GM15510 (cell line): ENCODE data around the gene WDR3.

Source experiments
- POLR2A ChIP-seq: IDR thresholded peaks from 3 replicates; pipeline ENCODE4 v1.6.1; 2011; ENCODE audit warnings: borderline replicate concordance; ENCODE audit not compliant: insufficient read length; ENCODE audit errors: extremely low read depth

WDR3 gene

DNA sequence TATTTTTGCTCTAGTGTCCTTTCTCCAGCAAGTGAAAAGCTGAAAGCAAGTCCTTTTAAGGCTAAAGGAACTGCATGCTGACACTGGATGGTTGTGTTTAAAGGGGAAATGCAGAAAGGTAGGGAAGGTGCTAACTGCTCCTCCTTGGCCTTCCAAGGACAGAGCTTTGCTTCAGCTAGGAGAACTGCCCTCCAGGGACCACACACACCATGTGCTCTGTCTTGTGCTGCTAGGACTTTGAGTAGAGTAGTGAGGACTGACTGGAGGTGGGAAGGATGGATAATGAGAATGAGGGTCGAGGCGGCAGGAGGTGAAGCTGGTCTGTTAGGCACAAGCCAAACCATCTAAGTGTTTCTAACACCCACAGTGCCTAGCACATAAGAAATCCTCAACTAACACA is 77.9 kb downstream of the WDR3 start:
- TF ChIP-seq POLR2A = no peak

- no peak for TF ChIP-seq POLR2A
These were observed 78.5 kb downstream of the WDR3 start for GRCh38 chr1:118008011-118008410.

- no peak for TF ChIP-seq POLR2A
These were observed 83.1 kb downstream of the WDR3 start for GRCh38 chr1:118012515-118013124.

- no peak for TF ChIP-seq POLR2A
These were observed 83.8 kb downstream of the WDR3 start for GRCh38 chr1:118013336-118013735.

DNA sequence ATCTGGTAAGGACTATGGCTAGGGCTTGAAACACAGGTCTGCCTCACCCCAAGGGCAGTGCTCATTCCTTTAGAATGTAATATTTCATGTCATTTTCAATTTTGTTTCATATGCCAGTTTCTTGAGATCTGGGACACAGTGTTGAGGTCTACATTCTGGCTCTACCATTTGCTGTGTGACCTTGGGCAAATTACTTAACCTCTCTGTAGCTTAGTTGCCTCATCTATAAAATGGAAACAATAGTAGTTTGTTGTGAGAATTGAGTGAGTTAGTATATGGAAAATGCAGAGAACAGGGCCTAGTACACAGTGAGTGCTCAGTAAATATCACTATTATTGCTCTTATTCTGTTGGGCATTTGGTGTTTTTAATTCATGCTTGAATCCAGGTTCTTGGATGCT is 84.4 kb downstream of the WDR3 start:
- TF ChIP-seq POLR2A = no peak
